GM19455 (cell line): ENCODE data around the gene TMEM174.
"Not testable (repeated sequence)": the region's sequence is repeated elsewhere in the genome, so short reads cannot be mapped to it uniquely, and the experiment has no call there.

Experiments
- ATAC-seq: cut with Tn5 transposase; IDR thresholded peaks from one replicate; pipeline ENCODE4 v1.9.1; 2021; ENCODE audit not compliant: unreplicated experiment

The TMEM174 gene

GRCh38 chr5:73188764-73189531, 16.0 kb downstream of the TMEM174 start:
- no peak for ATAC-seq

DNA sequence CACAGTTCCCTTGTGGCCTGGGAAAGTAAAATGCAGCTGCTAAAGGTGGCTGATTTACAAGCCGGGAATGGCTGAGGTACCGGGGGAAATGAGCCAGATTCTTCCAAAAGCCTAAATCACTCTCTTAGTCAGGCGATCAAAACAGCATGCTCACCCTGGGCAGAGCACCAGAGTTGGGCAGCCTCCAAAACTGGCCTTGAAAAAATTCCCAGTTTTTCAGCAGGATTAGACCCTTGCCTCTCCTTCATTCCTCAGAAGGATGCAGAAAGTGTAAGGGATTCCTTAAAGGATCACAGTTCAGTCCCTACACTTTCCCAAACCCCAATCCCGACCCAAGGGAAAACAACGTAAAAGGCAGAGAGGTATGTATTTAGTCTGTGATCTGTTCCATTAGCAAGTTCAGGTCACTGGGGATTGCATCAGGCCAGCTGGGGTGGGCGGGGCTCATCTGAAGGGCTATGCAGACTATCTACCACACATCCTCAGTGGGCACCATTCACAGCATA, 16.9 kb downstream of the TMEM174 start:
- ATAC-seq = no peak

- no peak for ATAC-seq
Measured at GRCh38 chr5:73192370-73192769, 19.4 kb downstream of the TMEM174 start.

DNA sequence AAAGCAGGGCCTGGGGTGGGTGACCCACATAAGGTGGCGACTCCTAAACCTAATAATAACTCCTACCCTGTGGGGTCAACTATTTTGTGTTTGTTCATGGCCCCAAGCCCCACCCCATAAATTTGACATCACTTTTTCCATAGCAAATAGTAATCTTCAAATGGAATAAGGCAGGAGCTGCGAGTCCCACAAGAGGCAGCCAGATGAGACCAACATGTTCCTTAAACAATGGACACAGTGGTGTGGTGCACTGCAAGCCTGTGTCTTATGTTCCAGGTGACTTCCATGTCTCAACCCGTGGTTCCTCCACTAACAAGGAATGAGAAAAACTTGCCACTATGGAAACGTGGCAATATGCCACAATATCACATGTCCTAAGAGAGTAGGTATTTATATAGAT, 20.6 kb downstream of the TMEM174 start:
- no peak for ATAC-seq

DNA sequence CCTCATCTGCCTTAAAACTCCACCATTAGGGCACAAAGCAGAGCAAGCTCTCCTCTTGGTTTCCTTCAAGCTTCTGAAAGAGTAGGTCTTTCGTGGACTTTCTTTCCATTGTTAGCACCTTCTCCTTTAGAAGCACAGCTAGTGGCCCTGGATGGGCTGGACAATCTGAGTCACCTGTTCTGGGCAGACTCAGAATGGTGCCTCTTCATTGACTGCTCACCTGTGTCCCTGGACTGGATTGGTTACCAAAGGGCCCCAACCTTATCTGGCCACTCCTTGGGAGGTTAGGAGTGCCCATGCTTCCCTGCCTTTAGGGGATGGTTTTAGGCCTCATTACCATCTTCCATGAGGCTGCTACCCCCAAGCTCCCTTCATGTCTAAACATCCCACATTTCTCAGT, 23.2 kb downstream of the TMEM174 start:
- no peak for ATAC-seq

- ATAC-seq = no peak
Measured at GRCh38 chr5:73197637-73198257, 24.8 kb downstream of the TMEM174 start.

DNA sequence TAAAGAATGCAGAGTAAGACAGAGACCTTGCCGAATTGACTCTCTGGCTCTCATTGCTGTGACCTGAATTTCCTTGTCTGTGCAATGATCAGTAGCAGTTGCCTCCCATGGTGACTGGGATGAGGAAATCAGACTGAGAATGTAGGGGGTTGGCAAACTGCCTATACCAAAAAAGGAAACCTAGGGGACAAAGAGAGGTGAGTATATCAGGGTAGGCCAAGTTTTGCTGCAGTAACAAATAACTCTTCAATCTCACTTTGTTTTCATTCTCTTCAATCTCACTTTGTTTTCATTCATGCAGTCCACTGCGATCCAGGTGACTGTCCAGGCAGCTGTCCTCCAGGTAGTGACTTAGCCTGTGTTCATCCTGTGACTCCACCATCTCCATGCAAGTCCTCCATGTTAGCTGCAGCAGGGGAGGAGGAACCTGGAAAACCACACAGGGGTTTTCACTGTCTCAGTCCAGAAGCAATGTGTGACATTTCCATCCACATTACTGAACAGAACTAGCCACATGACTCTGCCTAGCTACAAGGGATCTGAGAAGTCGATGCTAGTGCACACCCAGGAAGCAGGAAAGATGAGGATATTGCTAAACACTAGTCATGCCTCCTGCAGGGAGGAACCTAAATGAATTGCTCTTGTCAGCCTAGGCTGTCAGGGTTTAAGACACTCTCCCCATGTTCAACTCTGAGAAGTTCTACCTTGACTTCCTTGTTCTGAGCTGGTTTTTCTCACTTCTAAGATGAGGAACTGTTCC, 26.0 kb downstream of the TMEM174 start:
- no peak for ATAC-seq

- no peak for ATAC-seq
Measured at GRCh38 chr5:73199671-73200070, 26.7 kb downstream of the TMEM174 start.

DNA sequence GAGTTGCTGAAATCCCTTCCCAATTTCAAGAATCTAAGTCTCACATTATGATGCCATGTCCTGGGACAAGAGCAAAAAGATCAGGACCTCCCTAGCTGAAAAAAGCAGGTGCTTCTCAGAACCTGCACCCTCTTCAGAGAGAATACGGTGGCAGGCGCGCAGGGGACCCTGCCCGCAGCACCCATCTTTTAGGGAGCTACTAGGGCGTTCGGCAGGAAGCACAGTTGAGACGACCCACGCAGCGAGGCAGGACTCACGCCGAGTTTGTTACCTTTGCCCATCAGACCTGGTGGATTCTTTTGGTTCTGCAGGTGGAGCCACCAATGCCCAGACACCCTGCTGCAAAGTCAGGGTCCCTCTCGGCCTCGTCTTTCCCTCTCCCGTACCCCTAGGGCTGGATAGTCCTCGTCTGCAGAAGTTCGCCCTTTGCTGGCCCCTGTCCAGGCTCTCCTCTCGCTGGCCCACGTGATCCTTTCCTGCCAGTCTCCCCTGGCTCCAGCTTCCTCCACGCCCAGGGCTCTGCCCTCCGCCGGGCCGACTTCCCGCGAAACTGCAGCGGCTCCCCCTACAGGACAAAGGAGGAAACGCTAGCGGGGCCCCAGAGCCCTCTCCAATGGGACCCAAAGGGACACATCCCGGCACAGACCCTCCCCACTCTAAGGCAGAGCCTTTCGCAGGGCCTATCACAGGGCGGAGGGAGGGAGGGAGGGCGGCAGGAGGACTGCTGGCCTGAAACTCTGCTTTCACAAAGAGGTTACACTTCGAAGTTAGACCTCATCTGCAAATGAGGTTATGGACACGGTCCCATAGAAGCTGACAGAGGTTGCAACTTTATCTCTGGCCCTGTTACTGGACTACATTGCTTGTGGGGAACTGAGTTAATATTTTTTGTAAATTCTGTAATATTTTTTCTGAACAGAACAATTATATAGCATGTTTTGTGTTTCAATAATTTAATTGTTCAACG, 28.8 kb downstream of the TMEM174 start:
- peak; percentile 69 for ATAC-seq

DNA sequence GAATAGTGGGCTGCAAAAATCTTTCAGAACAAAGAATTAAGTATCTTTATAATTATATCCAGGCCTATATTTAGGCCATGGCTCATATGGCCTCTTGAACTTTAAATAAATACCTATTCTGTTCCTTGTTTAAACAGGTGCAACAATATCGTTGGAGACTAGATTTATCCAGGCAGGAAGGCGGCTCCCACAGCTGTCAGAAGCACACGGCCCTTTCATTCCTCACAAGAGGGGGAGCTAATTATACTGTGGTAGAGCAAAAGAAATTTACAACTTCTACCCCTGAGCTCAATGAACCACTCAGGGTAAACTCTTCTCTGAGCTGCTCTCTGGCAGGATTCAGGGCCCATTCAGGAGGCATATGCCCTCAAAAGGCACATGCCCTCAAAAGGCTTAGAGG, 31.3 kb downstream of the TMEM174 start:
- ATAC-seq = no peak

GRCh38 chr5:73204733-73205132, 31.7 kb downstream of the TMEM174 start:
- ATAC-seq = no peak

GRCh38 chr5:73205305-73205704, 32.3 kb downstream of the TMEM174 start:
- no peak for ATAC-seq

GRCh38 chr5:73207239-73207638, 34.2 kb downstream of the TMEM174 start:
- not testable (repeated sequence) for ATAC-seq

DNA sequence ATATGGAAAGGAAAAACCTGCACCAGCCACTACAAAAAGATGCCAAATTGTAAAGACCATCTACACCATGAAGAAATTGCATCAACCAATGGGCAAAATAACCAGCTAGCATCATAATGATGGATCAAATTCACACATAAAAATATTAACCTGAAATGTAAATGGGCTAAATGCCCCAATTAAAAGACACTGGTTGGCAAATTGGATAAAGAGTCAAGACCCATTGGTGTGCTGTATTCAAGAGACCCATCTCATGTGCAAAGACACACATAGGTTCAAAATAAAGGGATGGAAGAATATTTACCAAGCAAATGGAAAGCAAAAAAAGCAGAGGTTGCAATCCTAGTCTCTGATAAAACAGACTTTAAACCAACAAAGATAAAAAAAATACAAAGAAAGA, 36.1 kb downstream of the TMEM174 start:
- ATAC-seq = not testable (repeated sequence)

DNA sequence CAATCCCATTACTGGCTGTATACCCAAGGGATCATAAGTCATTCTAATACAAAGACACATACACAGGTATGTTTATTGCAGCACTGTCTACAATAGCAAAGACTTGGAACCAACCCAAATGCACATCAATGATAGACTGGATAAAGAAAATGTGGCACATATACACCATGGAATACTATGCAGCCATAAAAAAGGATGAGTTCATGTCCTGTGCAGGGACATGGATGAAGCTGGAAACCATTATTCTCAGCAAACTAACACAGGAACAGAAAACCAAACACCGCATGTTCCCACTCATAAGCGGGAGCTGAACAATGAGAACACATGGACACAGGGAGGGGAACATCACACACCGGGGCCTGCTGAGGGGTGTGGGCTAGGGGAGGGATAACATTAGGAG, 39.7 kb downstream of the TMEM174 start:
- not testable (repeated sequence) for ATAC-seq

- no peak for ATAC-seq
Measured at GRCh38 chr5:73213566-73213998, 40.6 kb downstream of the TMEM174 start.

GRCh38 chr5:73214306-73214705, 41.3 kb downstream of the TMEM174 start:
- ATAC-seq = no peak

DNA sequence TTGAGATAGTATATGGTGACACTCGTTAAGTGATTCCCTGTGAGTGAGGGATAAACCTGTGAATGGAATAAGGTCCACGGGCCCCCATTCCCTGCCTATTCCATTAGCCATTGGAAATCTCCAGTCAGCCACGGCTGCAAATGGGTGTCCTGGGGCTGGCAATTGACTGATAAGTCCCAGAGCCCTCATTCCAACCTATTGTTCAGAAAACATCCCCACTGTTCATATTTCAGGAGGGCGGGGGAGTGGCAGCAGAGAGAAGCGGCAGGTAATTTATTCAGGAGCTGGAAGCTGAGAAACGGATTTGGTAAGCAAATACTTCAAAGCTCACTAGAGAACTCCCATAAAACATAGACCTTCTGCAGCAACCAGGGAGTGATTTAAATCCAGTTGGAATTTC, 42.0 kb downstream of the TMEM174 start:
- no peak for ATAC-seq

- no peak for ATAC-seq
Measured at GRCh38 chr5:73215531-73215890, 42.5 kb downstream of the TMEM174 start.

DNA sequence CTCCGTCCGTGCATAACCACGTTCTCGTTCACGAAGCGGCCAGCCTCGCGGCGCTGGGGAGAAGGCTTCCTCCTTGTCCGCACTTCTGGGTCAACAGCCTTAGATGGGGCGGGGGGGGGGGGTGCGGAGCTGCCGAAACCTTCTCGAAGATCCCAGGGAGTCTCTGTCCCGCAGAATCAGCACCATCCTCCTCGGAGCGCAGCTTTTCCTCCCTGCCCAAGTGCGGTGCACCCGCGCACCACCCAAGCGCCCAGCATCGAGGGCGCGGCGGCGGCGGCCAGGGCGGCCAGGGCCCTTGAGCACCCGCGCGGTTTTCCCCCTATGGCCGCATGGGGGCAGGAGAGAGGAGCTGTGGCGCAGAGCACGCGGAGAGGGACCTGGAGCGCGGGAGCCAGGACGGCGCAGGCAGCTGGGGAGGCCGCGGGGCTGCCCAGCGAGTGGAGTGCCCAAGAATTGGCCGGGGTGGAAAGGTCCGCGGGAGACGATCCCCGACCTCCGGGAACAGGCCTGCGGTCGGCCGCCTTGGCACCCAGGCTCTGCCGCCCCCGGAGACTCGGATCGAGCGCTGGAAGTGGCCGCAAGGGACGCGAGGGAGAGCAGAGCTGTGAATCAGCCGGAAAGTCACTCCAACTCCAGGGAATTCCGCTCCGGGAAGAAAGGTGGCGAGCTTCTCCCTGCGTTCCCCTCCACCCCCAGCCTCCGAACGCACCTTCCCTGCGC, 43.1 kb downstream of the TMEM174 start:
- ATAC-seq = peak; percentile 64
